Measurements from ENCODE around the gene MRPS23. TPM values are rescaled to one million over a fixed set of nuclear protein-coding genes. Genes with fewer than 3 reads are reported as not detected.

The MRPS23 gene
- total and polyA plus RNA-seq, 2 of the 13 experiments (the other 11 are each of a cell fraction or from before 2014, with no cell fraction given), result 63.2 to 181 TPM

GRCh38 chr17:57874058-57874419, 24.2 kb upstream of the MRPS23 start:
- H3K27ac ChIP-seq (ENCODE audit: extremely low read length, insufficient read depth, low read length), result no peak overlapping the region
- no peaks in the 10 kb centered on the region; a peak in 1 of 5 replicates for H3K36me3 ChIP-seq (replicated peaks in 1 of 2; ENCODE audit: control insufficient read depth in 1 of 2, insufficient read depth in 2 of 2, low read length in 2 of 2)
- H4K20me1 ChIP-seq (ENCODE audit: insufficient read depth, low read length), result no peaks in the 10 kb centered on the region
- H2AFZ ChIP-seq (ENCODE audit: low read length), result no peak overlapping the region
- FAIRE-seq, result no peak
- H3K9ac ChIP-seq (ENCODE audit: insufficient read depth, low read depth, low read length), result no peak overlapping the region
- no peak overlapping the region for H3K4me3 ChIP-seq (replicated peaks in 1 of 3; ENCODE audit: insufficient read depth in 1 of 3, low read depth in 2 of 3, low read length in 3 of 3)
- peaks cover 68% of the 10 kb centered on the region for H3K4me1 ChIP-seq (ENCODE audit: insufficient read depth, low read length)
- CTCF ChIA-PET (ENCODE audit: low intra/inter-chr PET ratio, low total read pairs), result no interaction called here
- DNase-seq (ENCODE audit: low spot score), result no peak
- 89% methylated on average over 7 of the region's 7 CpGs for WGBS (ENCODE audit: low lambda C conversion rate)
- in situ Hi-C loops (cut with HindIII; ENCODE audit: extremely low pct_ligation_motif_present, low pct_unique_long_range_greater_than_20kb), result no loop called here
- no peak overlapping the region for H3K4me2 ChIP-seq (ENCODE audit: low read depth, low read length)
- no peak for TF ChIP-seq ZNF496 (CRISPR knock-in tag; IDR thresholded peaks at IDR 0.05; ENCODE audit: insufficient replicate concordance)
- TF ChIP-seq ZNF501 (CRISPR knock-in tag; IDR thresholded peaks at IDR 0.05), result no peak
- no peak for TF ChIP-seq ZNF567 (CRISPR knock-in tag; IDR thresholded peaks at IDR 0.05; ENCODE audit: borderline replicate concordance)
- no peak for TF ChIP-seq XRCC5 (optimal IDR thresholded peaks at IDR 0.05; ENCODE audit: low read length)
- no peak for TF ChIP-seq ZMAT3 (CRISPR knock-in tag; conservative IDR thresholded peaks at IDR 0.05)
- no peak for TF ChIP-seq FOXA3 (CRISPR knock-in tag; IDR thresholded peaks at IDR 0.05)
- TF ChIP-seq TCF7 (IDR thresholded peaks at IDR 0.05; ENCODE audit: low read depth), result no peak
- no peak for TF ChIP-seq RBM22 (optimal IDR thresholded peaks at IDR 0.05; ENCODE audit: low read length)
- no peak for TF ChIP-seq E2F2 (CRISPR knock-in tag; IDR thresholded peaks at IDR 0.05; ENCODE audit: borderline replicate concordance)
- TF ChIP-seq, protein P1, sequence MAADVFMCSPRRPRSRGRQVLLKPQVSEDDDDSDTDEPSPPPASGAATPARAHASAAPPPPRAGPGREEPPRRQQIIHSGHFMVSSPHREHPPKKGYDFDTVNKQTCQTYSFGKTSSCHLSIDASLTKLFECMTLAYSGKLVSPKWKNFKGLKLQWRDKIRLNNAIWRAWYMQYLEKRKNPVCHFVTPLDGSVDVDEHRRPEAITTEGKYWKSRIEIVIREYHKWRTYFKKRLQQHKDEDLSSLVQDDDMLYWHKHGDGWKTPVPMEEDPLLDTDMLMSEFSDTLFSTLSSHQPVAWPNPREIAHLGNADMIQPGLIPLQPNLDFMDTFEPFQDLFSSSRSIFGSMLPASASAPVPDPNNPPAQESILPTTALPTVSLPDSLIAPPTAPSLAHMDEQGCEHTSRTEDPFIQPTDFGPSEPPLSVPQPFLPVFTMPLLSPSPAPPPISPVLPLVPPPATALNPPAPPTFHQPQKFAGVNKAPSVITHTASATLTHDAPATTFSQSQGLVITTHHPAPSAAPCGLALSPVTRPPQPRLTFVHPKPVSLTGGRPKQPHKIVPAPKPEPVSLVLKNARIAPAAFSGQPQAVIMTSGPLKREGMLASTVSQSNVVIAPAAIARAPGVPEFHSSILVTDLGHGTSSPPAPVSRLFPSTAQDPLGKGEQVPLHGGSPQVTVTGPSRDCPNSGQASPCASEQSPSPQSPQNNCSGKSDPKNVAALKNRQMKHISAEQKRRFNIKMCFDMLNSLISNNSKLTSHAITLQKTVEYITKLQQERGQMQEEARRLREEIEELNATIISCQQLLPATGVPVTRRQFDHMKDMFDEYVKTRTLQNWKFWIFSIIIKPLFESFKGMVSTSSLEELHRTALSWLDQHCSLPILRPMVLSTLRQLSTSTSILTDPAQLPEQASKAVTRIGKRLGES (CRISPR knock-in tag; IDR thresholded peaks at IDR 0.05; ENCODE audit: borderline replicate concordance), result no peak
- no peak for TF ChIP-seq ZFY (CRISPR knock-in tag; IDR thresholded peaks at IDR 0.05)
- BruUV-seq (replicated peaks), result no TSS peak
- H3K79me2 ChIP-seq (ENCODE audit: insufficient read depth, low read length), result no peaks in the 10 kb centered on the region
- H3K27me3 ChIP-seq (ENCODE audit: control insufficient read depth in 1 of 2, insufficient read depth in 2 of 2, low read length in 2 of 2), result no peaks in the 10 kb centered on the region
- intact Hi-C loops (cut with micrococcal nuclease; ENCODE audit: unreplicated experiment), result loop anchor here (2.0 kb wide), 1 partner anchor 115 kb away; the partner anchor contains the start of gene VEZF1
- POLR2A ChIA-PET, result interaction anchor here (2.0 to 7.7 kb wide), 4 partner anchors 12 to 133 kb away, joined by 11 to 89 read pairs (median 20); partner anchors contain the start of gene SRSF1
- ATAC-seq, result no peak
- no peaks in the 10 kb centered on the region for H3K9me3 ChIP-seq (ENCODE audit: low read length)

All from HepG2 (cell line).